Measurements from ENCODE around the gene GPR132.
A peak's percentile ranks its signal among the peaks of the same experiment; 100 is the strongest.

The GPR132 gene

GRCh38 chr14:105059925-105060565 lies 5.2 kb downstream of the GPR132 start:
- H3K4me3 ChIP-seq (ENCODE audit: low read length) = no peak overlapping the region
- no peak for DNase-seq (ENCODE audit: low read depth)
- no peak for TF ChIP-seq CTCF (conservative IDR thresholded peaks at IDR 0.05; ENCODE audit: low read depth, low read length)

- no peak for DNase-seq (ENCODE audit: low read depth)
- no peak overlapping the region for H3K4me3 ChIP-seq (ENCODE audit: low read length)
- TF ChIP-seq CTCF (conservative IDR thresholded peaks at IDR 0.05; ENCODE audit: low read depth, low read length) = peak; percentile 12
These were observed 6.0 kb downstream of the GPR132 start for GRCh38 chr14:105059035-105059924.

- no peak for DNase-seq (ENCODE audit: low read depth)
- no peak overlapping the region for H3K4me3 ChIP-seq (ENCODE audit: low read length)
- TF ChIP-seq CTCF (conservative IDR thresholded peaks at IDR 0.05; ENCODE audit: low read depth, low read length) = no peak
These were observed 6.7 kb downstream of the GPR132 start for GRCh38 chr14:105058521-105059034.

- DNase-seq (ENCODE audit: low read depth) = no peak
- H3K4me3 ChIP-seq (ENCODE audit: low read length) = no peak overlapping the region
- TF ChIP-seq CTCF (conservative IDR thresholded peaks at IDR 0.05; ENCODE audit: low read depth, low read length) = no peak
These were observed 8.9 kb downstream of the GPR132 start for GRCh38 chr14:105056303-105056831.

GRCh38 chr14:105055736-105056302 lies 9.4 kb downstream of the GPR132 start:
- no peak for TF ChIP-seq CTCF (conservative IDR thresholded peaks at IDR 0.05; ENCODE audit: low read depth, low read length)
- no peak overlapping the region for H3K4me3 ChIP-seq (ENCODE audit: low read length)
- DNase-seq (ENCODE audit: low read depth) = no peak

GRCh38 chr14:105055334-105055733 lies 9.9 kb downstream of the GPR132 start:
- DNase-seq (ENCODE audit: low read depth) = no peak
- no peak overlapping the region for H3K4me3 ChIP-seq (ENCODE audit: low read length)
- no peak for TF ChIP-seq CTCF (conservative IDR thresholded peaks at IDR 0.05; ENCODE audit: low read depth, low read length)

Data from retinal pigment epithelial cell (primary cell).